ENCODE results near the gene CDH16.

CDH16 gene

DNA sequence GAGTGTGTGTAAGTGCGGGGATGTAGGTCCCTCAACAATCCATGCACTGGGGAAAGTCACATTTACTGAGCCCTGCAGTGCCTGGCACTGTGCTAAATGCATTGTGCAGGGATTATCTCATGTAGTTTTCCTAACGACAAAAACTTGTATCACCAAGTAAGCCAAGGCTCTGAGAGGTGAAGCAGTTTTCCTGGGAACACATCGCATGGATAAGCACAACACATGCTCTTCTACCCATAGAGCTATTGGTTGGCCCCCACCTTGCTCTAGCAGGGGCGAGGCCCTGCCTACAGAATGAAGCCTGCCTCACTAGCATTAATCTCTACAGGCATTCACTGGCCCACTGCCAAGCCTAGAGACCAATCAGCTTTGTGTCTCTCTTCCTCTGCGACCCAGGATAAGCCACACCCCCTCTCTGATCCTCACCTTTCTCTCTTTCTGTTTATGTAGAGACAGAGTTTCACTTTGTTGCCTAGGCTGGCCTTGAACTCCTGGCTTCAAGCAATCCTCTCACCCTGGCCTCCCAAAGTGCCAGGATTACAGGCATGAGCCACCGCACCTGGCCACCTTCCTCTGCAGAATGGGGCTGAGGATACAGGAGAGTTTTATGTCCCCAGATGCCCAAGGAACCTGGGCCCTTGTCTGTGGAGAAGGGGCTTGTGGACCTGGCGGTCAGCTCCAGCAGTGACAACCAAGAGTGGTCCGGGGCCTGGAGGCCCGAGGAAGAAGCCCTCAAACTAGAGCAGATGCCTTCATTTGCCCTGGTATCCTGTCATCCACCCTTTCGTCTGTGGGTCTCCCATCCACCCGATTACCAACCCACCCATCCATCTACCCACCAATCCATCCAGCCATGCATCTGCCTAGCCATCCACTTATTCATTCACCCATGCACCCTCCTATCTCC lies 12.8 kb downstream of the CDH16 start:
- H3K27ac ChIP-seq = no peak overlapping the region
- H3K36me3 ChIP-seq = no peaks in the 10 kb centered on the region
- TF ChIP-seq CTCF (IDR thresholded peaks at IDR 0.05) = no peak
- no peak overlapping the region for H3K4me3 ChIP-seq (ENCODE audit: low read depth in 1 of 2, low read length in 1 of 2)
- no peaks in the 10 kb centered on the region for H3K4me1 ChIP-seq (ENCODE audit: control insufficient read depth in 1 of 2, insufficient read depth in 1 of 2, low read depth in 1 of 2, low read length in 1 of 2)
- H3K9me3 ChIP-seq = no peaks in the 10 kb centered on the region
- peaks cover 7% of the 10 kb centered on the region for H3K27me3 ChIP-seq

DNA sequence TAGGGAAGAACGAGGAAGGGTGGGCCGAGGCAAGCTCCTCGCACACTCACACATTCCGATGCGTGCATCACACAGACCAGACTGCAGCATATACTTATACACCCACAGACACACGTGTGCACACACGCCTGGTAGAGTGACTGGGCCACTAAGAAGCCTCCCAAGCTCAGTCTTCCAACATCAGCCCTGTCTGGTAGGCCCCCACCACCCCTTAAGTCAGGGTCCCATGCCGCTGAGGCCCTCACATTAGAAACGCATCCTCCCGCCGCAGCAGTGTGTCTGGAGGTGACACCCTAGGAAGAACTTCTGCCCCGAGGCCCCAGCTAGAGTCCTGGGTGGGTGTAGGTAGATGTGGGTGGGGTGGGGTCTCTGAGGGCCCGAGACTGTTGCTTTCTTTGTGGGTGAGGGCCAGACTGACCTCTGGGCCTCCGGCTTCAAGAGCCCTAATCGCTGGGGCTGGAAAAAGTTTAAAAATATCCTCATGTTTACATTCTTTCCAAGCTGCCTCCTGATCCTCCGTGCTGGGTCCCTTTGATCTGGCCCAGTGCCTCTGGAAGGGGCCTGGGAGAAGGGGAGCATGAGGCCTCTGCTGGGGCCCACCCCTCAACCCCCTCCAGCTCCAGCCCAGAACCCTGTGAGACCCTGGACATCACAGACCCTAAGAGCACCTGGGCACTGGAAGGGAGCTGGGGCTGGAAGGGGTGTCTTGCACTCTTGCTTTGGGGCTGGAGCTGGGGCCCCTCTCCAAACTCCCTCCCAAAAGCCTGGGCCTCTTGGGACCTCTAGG lies 13.6 kb downstream of the CDH16 start:
- Histone ChIP-seq H3K27ac (no peak overlapping the region), H3K4me3 (ENCODE audit: low read depth in 1 of 2, low read length in 1 of 2) (no peak overlapping the region), H3K4me1 (ENCODE audit: control insufficient read depth in 1 of 2, insufficient read depth in 1 of 2, low read depth in 1 of 2, low read length in 1 of 2) (no peaks in the 10 kb centered on the region), H3K36me3 (no peaks in the 10 kb centered on the region), H3K9me3 (no peaks in the 10 kb centered on the region), H3K27me3 (peaks cover 7% of the 10 kb centered on the region)
- no peak for TF ChIP-seq CTCF (IDR thresholded peaks at IDR 0.05)

GRCh38 chr16:66904428-66904845 lies 14.2 kb downstream of the CDH16 start:
- no peaks in the 10 kb centered on the region for H3K36me3 ChIP-seq
- no peak for TF ChIP-seq CTCF (IDR thresholded peaks at IDR 0.05)
- H3K27me3 ChIP-seq = peaks cover 7% of the 10 kb centered on the region
- no peaks in the 10 kb centered on the region for H3K9me3 ChIP-seq
- H3K27ac ChIP-seq = no peak overlapping the region
- H3K4me3 ChIP-seq (ENCODE audit: low read depth in 1 of 2, low read length in 1 of 2) = no peak overlapping the region
- H3K4me1 ChIP-seq (ENCODE audit: control insufficient read depth in 1 of 2, insufficient read depth in 1 of 2, low read depth in 1 of 2, low read length in 1 of 2) = no peaks in the 10 kb centered on the region

- H3K36me3 ChIP-seq = no peaks in the 10 kb centered on the region
- H3K4me3 ChIP-seq (ENCODE audit: low read depth in 1 of 2, low read length in 1 of 2) = no peak overlapping the region
- no peak overlapping the region for H3K27ac ChIP-seq
- no peak for TF ChIP-seq CTCF (IDR thresholded peaks at IDR 0.05)
- no peaks in the 10 kb centered on the region for H3K9me3 ChIP-seq
- no peaks in the 10 kb centered on the region for H3K4me1 ChIP-seq (ENCODE audit: control insufficient read depth in 1 of 2, insufficient read depth in 1 of 2, low read depth in 1 of 2, low read length in 1 of 2)
- H3K27me3 ChIP-seq = peaks cover 7% of the 10 kb centered on the region
Observed at GRCh38 chr16:66903544-66904427, 14.9 kb downstream of the CDH16 start.
